GM18858 (cell line): ENCODE data around the gene FCER1A.
"Not testable (repeated sequence)": the region's sequence is repeated elsewhere in the genome, so short reads cannot be mapped to it uniquely, and the experiment has no call there.

Source experiments
- ATAC-seq: cut with Tn5 transposase; IDR thresholded peaks from one replicate; pipeline ENCODE4 v1.9.1; 2021; ENCODE audit not compliant: unreplicated experiment

Gene FCER1A

GRCh38 chr1:159349374-159349773, 47.2 kb downstream of the FCER1A start:
- not testable (repeated sequence) for ATAC-seq

- no peak for ATAC-seq
Observed at GRCh38 chr1:159352436-159352835, 50.3 kb downstream of the FCER1A start.
